WTC11 (cell line): ENCODE measurements around the gene SEMG2. TPM values are rescaled to one million over a fixed set of nuclear protein-coding genes. Genes with fewer than 3 reads are reported as not detected.

ENCODE experiments used
- ATAC-seq: fragments of 200-7000 bp; cut with Tn5 transposase; 2 replicates; pipeline ENCODE4 v1.10.0; 2021; ENCODE audit warnings: mild to moderate bottlenecking, moderate library complexity
- CTCF ChIA-PET: fragments of 300-600 bp; sonication (Branson Sonifier 250); formaldehyde crosslinking; loops from one replicate; lab custom pipeline; 2021; ENCODE audit warnings: antibody characterized with exemption; lab: Charles Lee
- POLR2A ChIA-PET: fragments of 350-600 bp; sonication (Branson Sonifier 250); formaldehyde crosslinking; loops from one replicate; lab custom pipeline; 2021; ENCODE audit warnings: antibody characterized with exemption; lab: Charles Lee
- DNase-seq: peaks from one replicate; pipeline ENCODE4 v3.0.0; 2021; ENCODE audit warnings: low spot score
- H3K27ac Mint-ChIP-seq: 2 replicates; pipeline ENCODE4 v1.8.0; 2021; ENCODE audit warnings: mixed read lengths
- H3K27me3 Mint-ChIP-seq: 2 replicates; pipeline ENCODE4 v1.8.0; 2021; ENCODE audit warnings: low read depth, mild to moderate bottlenecking, moderate library complexity, mixed read lengths
- H3K36me3 Mint-ChIP-seq: 2 replicates; pipeline ENCODE4 v1.8.0; 2021; ENCODE audit warnings: mixed read lengths
- H3K4me1 Mint-ChIP-seq: 2 replicates; pipeline ENCODE4 v1.8.0; 2022; ENCODE audit warnings: mixed read lengths
- H3K4me3 Mint-ChIP-seq: 2 replicates; pipeline ENCODE4 v1.8.0; 2021; ENCODE audit warnings: mild to moderate bottlenecking, moderate library complexity, mixed read lengths
- H3K9me3 Mint-ChIP-seq: 2 replicates; pipeline ENCODE4 v1.8.0; 2021; ENCODE audit warnings: mixed read lengths
- ATF6 ChIP-seq: sonication (generic); formaldehyde crosslinking; IDR thresholded peaks from 2 replicates; pipeline ENCODE4 v1.8.1; 2023; ENCODE audit warnings: mild to moderate bottlenecking, missing genetic modification reagents
- CDX4 ChIP-seq: fragments of 250-450 bp; sonication (Bioruptor Pico); IDR thresholded peaks from 2 replicates; pipeline ENCODE4 v1.9.0; 2021; ENCODE audit warnings: moderate library complexity, mild to moderate bottlenecking, inconsistent platforms, borderline replicate concordance
- E2F1 ChIP-seq: sonication (generic); formaldehyde crosslinking; IDR thresholded peaks from 2 replicates; pipeline ENCODE4 v1.8.0; 2022; ENCODE audit warnings: mild to moderate bottlenecking, missing genetic modification reagents
- E2F5 ChIP-seq: sonication (generic); formaldehyde crosslinking; IDR thresholded peaks from 2 replicates; pipeline ENCODE4 v1.8.1; 2022; ENCODE audit warnings: mild to moderate bottlenecking, moderate library complexity, missing genetic modification reagents
- ERG ChIP-seq: fragments of 250-450 bp; sonication (Bioruptor Pico); IDR thresholded peaks from 2 replicates; pipeline ENCODE4 v1.8.0; 2021; ENCODE audit warnings: mild to moderate bottlenecking
- GRHL2 ChIP-seq: fragments of 250-450 bp; sonication (Bioruptor Pico); IDR thresholded peaks from 2 replicates; pipeline ENCODE4 v1.8.0; 2022; ENCODE audit warnings: mild to moderate bottlenecking, moderate library complexity; ENCODE audit not compliant: insufficient replicate concordance, severe bottlenecking
- IRF2 ChIP-seq: sonication (generic); formaldehyde crosslinking; IDR thresholded peaks from 2 replicates; pipeline ENCODE4 v1.8.0; 2022; ENCODE audit warnings: low read depth, missing genetic modification reagents, borderline replicate concordance
- JUN ChIP-seq: sonication (generic); formaldehyde crosslinking; IDR thresholded peaks from 2 replicates; pipeline ENCODE4 v1.8.0; 2023; ENCODE audit warnings: mild to moderate bottlenecking, missing genetic modification reagents
- KAT7 ChIP-seq: sonication (generic); formaldehyde crosslinking; IDR thresholded peaks from 2 replicates; pipeline ENCODE4 v1.8.1; 2023; ENCODE audit warnings: missing genetic modification reagents, mild to moderate bottlenecking, borderline replicate concordance
- PREB ChIP-seq: sonication (generic); formaldehyde crosslinking; IDR thresholded peaks from 2 replicates; pipeline ENCODE4 v1.8.1; 2022; ENCODE audit warnings: mild to moderate bottlenecking, missing genetic modification reagents, moderate library complexity, borderline replicate concordance
- PRRX2 ChIP-seq: fragments of 250-450 bp; sonication (Bioruptor Pico); IDR thresholded peaks from 2 replicates; pipeline ENCODE4 v1.8.0; 2021; ENCODE audit warnings: mild to moderate bottlenecking
- SMAD4 ChIP-seq: sonication (generic); formaldehyde crosslinking; IDR thresholded peaks from 2 replicates; pipeline ENCODE4 v1.8.0; 2022; ENCODE audit warnings: mild to moderate bottlenecking, missing genetic modification reagents
- TEAD4 ChIP-seq: sonication (generic); formaldehyde crosslinking; IDR thresholded peaks from 2 replicates; pipeline ENCODE4 v1.8.0; 2022; ENCODE audit warnings: mild to moderate bottlenecking, missing genetic modification reagents
- USF1 ChIP-seq: sonication (generic); formaldehyde crosslinking; IDR thresholded peaks from 2 replicates; pipeline ENCODE4 v1.8.0; 2022; ENCODE audit warnings: mild to moderate bottlenecking, missing genetic modification reagents
- USF2 ChIP-seq: sonication (generic); formaldehyde crosslinking; IDR thresholded peaks from 2 replicates; pipeline ENCODE4 v1.8.1; 2023; ENCODE audit warnings: mild to moderate bottlenecking, missing genetic modification reagents, moderate library complexity
- ZBTB43 ChIP-seq: sonication (generic); formaldehyde crosslinking; IDR thresholded peaks from 2 replicates; pipeline ENCODE4 v1.8.1; 2023; ENCODE audit warnings: mild to moderate bottlenecking, missing genetic modification reagents
- ZMAT4 ChIP-seq: fragments of 250-450 bp; sonication (Bioruptor Pico); IDR thresholded peaks from 2 replicates; pipeline ENCODE4 v1.9.0; 2021; ENCODE audit warnings: mild to moderate bottlenecking
- ZNF317 ChIP-seq: sonication (generic); formaldehyde crosslinking; IDR thresholded peaks from 2 replicates; pipeline ENCODE4 v1.8.1; 2023; ENCODE audit warnings: low read depth, mild to moderate bottlenecking, moderate library complexity, missing genetic modification reagents, borderline replicate concordance
- ZNF396 ChIP-seq: fragments of 250-450 bp; sonication (Bioruptor Pico); IDR thresholded peaks from 2 replicates; pipeline ENCODE4 v1.8.0; 2021; ENCODE audit warnings: mild to moderate bottlenecking, moderate library complexity, borderline replicate concordance
- ZNF512 ChIP-seq: sonication (generic); formaldehyde crosslinking; IDR thresholded peaks from 2 replicates; pipeline ENCODE4 v1.8.1; 2022; ENCODE audit warnings: missing genetic modification reagents, borderline replicate concordance
- total RNA-seq: library from RNA; stranded (reverse); gene quantifications from 3 replicates; pipeline ENCODE4 v1.2.3, GENCODE V29; 2021

SEMG2 gene
- total RNA-seq, 1 experiment from 2014 or later, result not detected

- no peak for TF ChIP-seq ZNF512 (CRISPR knock-in tag)
- no peak for TF ChIP-seq ATF6 (CRISPR knock-in tag)
- TF ChIP-seq SMAD4 (CRISPR knock-in tag), result no peak
- TF ChIP-seq KAT7 (CRISPR knock-in tag), result no peak
- TF ChIP-seq ZNF396 (CRISPR knock-in tag), result no peak
- no peak for TF ChIP-seq CDX4 (CRISPR knock-in tag)
- no peak for TF ChIP-seq JUN (CRISPR knock-in tag)
- TF ChIP-seq PRRX2 (CRISPR knock-in tag), result no peak
- TF ChIP-seq ZMAT4 (CRISPR knock-in tag), result no peak
- no peak for TF ChIP-seq USF1
- no peak for TF ChIP-seq IRF2 (CRISPR knock-in tag)
- no peak for TF ChIP-seq GRHL2 (CRISPR knock-in tag)
- no peak for TF ChIP-seq USF2 (CRISPR knock-in tag)
- no peak for TF ChIP-seq ZNF317
- TF ChIP-seq PREB (CRISPR knock-in tag), result no peak
Measured at GRCh38 chr20:45173522-45173921, 47.7 kb upstream of the SEMG2 start (continued).

GRCh38 chr20:45174434-45175364 is 46.5 kb upstream of the SEMG2 start, which contains the start of gene PI3:
Gene PI3, plus strand, starts transcription at chr20:45174902. Its CDS starts 21 bp downstream, at chr20:45174923.
- peaks cover 7% of the 10 kb centered on the region; the same call in 1 of the 2 replicates for H3K4me1 Mint-ChIP-seq
- ATAC-seq (no peak), DNase-seq (no peak)
- H3K4me3 Mint-ChIP-seq, result no peak within 1 kb of the TSS
- no peak within 1 kb of the TSS for H3K27ac Mint-ChIP-seq
- ChIA-PET CTCF (no interaction called here), POLR2A (no interaction called here)
- peaks cover 16% of the 10 kb centered on the region for H3K27me3 Mint-ChIP-seq
- H3K9me3 Mint-ChIP-seq, result peaks cover 3% of the 10 kb centered on the region; the same call in 1 of the 2 replicates
- no peaks in the 10 kb centered on the region for H3K36me3 Mint-ChIP-seq
- TF ChIP-seq E2F5 (CRISPR knock-in tag) (no peak), ZBTB43 (CRISPR knock-in tag) (no peak), TEAD4 (CRISPR knock-in tag) (no peak), USF2 (CRISPR knock-in tag) (no peak), ERG (no peak), E2F1 (CRISPR knock-in tag) (no peak)
